Testis (tissue), 2 donors: Measurements from ENCODE around the gene SPRYD3.

Experiments used
- POLR2A ChIP-seq: fragments of 450-650 bp; IDR thresholded peaks from one replicate; pipeline ENCODE4 v1.6.1; 2017; ENCODE audit warnings: antibody characterized with exemption, mild to moderate bottlenecking, moderate library complexity
- TF ChIP-seq, protein P1 (sequence below), 3 experiments: fragments of 450-650 bp in 2 of 3; fragments of 200-600 bp in 1 of 3; sonication (generic) in 1 of 3; IDR thresholded peaks; one replicate each; pipeline ENCODE4 v1.5.1; 2016 to 2019; ENCODE audit warnings: antibody characterized with exemption in 3 of 3, mild to moderate bottlenecking in 2 of 3, moderate library complexity in 1 of 3

DNA sequence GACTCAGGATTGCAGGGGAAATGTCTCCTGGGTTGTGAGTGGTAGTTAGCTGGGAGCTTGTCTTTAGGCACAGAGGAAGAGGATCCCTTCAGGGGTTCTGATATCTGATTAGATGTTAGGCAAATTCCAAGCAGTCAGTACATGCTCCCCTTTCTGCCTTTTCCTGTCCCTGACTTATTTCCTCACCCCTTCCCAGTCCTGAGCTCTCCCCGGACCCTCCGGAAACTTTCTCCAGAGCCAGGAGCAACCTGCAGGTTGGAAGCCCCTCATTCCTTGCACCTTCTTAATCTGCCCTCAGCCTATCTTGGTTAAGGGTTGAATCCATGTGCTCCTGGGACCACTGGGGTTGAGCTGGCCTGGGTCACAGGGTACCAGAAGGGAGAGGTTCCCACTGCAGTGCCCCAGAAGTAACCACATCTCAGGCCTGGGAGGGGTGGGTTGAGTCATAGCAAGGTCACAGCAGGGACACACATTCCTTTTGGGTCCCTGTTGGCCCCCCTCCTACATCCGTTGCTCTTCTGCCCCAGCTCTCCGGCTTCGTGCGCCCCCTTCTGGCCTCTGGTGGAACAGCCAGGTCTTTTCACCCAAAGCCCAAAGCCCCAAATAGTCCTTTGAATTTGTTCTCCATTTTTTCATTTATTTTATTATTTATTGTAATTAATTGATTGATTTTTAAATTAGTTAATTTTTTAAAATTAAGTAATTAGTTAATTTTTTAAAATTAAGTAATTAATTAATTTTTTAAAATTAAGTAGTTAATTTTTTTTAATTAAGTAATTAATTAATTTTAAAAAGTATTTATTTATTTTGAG is 20.1 kb upstream of the SPRYD3 start:
- TF ChIP-seq, protein P1, sequence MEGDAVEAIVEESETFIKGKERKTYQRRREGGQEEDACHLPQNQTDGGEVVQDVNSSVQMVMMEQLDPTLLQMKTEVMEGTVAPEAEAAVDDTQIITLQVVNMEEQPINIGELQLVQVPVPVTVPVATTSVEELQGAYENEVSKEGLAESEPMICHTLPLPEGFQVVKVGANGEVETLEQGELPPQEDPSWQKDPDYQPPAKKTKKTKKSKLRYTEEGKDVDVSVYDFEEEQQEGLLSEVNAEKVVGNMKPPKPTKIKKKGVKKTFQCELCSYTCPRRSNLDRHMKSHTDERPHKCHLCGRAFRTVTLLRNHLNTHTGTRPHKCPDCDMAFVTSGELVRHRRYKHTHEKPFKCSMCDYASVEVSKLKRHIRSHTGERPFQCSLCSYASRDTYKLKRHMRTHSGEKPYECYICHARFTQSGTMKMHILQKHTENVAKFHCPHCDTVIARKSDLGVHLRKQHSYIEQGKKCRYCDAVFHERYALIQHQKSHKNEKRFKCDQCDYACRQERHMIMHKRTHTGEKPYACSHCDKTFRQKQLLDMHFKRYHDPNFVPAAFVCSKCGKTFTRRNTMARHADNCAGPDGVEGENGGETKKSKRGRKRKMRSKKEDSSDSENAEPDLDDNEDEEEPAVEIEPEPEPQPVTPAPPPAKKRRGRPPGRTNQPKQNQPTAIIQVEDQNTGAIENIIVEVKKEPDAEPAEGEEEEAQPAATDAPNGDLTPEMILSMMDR (IDR thresholded peaks at IDR 0.05) = peak; percentile 84 to 99 (median 97)
- no peak for TF ChIP-seq POLR2A
